HEK293 (cell line): ENCODE data around the gene SCFD1.

Experiments
- BCL11B ChIP-seq: fragments of 450-650 bp; formaldehyde crosslinking; IDR thresholded peaks from 2 replicates; pipeline ENCODE4 v1.5.1; 2016; ENCODE audit warnings: low read depth, missing biosample characterization, missing genetic modification characterization
- CTCF ChIP-seq: fragments of 450-650 bp; formaldehyde crosslinking; IDR thresholded peaks from 2 replicates; pipeline ENCODE4 v1.5.1; 2016; ENCODE audit warnings: missing biosample characterization, missing genetic modification characterization
- FEZF1 ChIP-seq: fragments of 450-650 bp; formaldehyde crosslinking; IDR thresholded peaks from 2 replicates; pipeline ENCODE4 v1.5.1; 2016; ENCODE audit warnings: missing biosample characterization, missing genetic modification characterization
- OSR2 ChIP-seq: fragments of 450-650 bp; formaldehyde crosslinking; IDR thresholded peaks from 2 replicates; pipeline ENCODE4 v1.5.1; 2016; ENCODE audit warnings: missing biosample characterization, missing genetic modification characterization
- OVOL3 ChIP-seq: fragments of 450-650 bp; formaldehyde crosslinking; IDR thresholded peaks from 2 replicates; pipeline ENCODE4 v1.5.1; 2016; ENCODE audit warnings: missing biosample characterization, missing genetic modification characterization
- SCRT1 ChIP-seq: fragments of 450-650 bp; formaldehyde crosslinking; IDR thresholded peaks from 2 replicates; pipeline ENCODE4 v1.5.1; 2016; ENCODE audit warnings: missing biosample characterization, missing genetic modification characterization, borderline replicate concordance
- SCRT2 ChIP-seq: fragments of 450-650 bp; formaldehyde crosslinking; IDR thresholded peaks from 2 replicates; pipeline ENCODE4 v1.5.1; 2016; ENCODE audit warnings: missing biosample characterization, missing genetic modification characterization
- SETDB1 ChIP-seq: IDR thresholded peaks from one replicate; pipeline ENCODE4 v1.6.1; 2017; ENCODE audit warnings: mild to moderate bottlenecking, low read length, moderate library complexity, mixed read lengths; ENCODE audit not compliant: insufficient read length
- SP7 ChIP-seq: fragments of 450-650 bp; formaldehyde crosslinking; IDR thresholded peaks from 2 replicates; pipeline ENCODE4 v1.5.1; 2016; ENCODE audit warnings: missing biosample characterization, missing genetic modification characterization
- ZBTB17 ChIP-seq: fragments of 450-650 bp; formaldehyde crosslinking; IDR thresholded peaks from 2 replicates; pipeline ENCODE4 v1.5.1; 2016; ENCODE audit warnings: missing biosample characterization, missing genetic modification characterization
- ZBTB20 ChIP-seq: fragments of 450-650 bp; formaldehyde crosslinking; IDR thresholded peaks from 2 replicates; pipeline ENCODE4 v1.5.1; 2016; ENCODE audit warnings: missing biosample characterization, missing genetic modification characterization
- ZBTB44 ChIP-seq: fragments of 450-650 bp; IDR thresholded peaks from 2 replicates; pipeline ENCODE4 v1.5.1; 2018; ENCODE audit warnings: missing biosample characterization, mild to moderate bottlenecking, missing genetic modification characterization
- ZEB2 ChIP-seq: fragments of 450-650 bp; formaldehyde crosslinking; IDR thresholded peaks from 2 replicates; pipeline ENCODE4 v1.5.1; 2016; ENCODE audit warnings: missing biosample characterization, missing genetic modification characterization
- ZFP37 ChIP-seq: fragments of 450-650 bp; formaldehyde crosslinking; IDR thresholded peaks from 2 replicates; pipeline ENCODE4 v1.5.1; 2016; ENCODE audit warnings: missing biosample characterization, missing genetic modification characterization
- ZNF146 ChIP-seq: fragments of 450-650 bp; formaldehyde crosslinking; IDR thresholded peaks from 2 replicates; pipeline ENCODE4 v1.5.1; 2016; ENCODE audit warnings: missing biosample characterization, missing genetic modification characterization
- ZNF19 ChIP-seq: fragments of 450-650 bp; formaldehyde crosslinking; IDR thresholded peaks from 2 replicates; pipeline ENCODE4; 2016; ENCODE audit warnings: missing biosample characterization, missing genetic modification characterization, low read depth
- ZNF211 ChIP-seq: fragments of 450-650 bp; formaldehyde crosslinking; IDR thresholded peaks from 2 replicates; pipeline ENCODE4 v1.5.1; 2016; ENCODE audit warnings: low read depth, missing biosample characterization, missing genetic modification characterization
- ZNF341 ChIP-seq: fragments of 450-650 bp; formaldehyde crosslinking; IDR thresholded peaks from 2 replicates; pipeline ENCODE4; 2016; ENCODE audit warnings: low read depth, missing biosample characterization, missing genetic modification characterization
- ZNF366 ChIP-seq: fragments of 450-650 bp; formaldehyde crosslinking; conservative IDR thresholded peaks from 2 replicates; pipeline ENCODE4 v1.5.1; 2016; ENCODE audit warnings: missing biosample characterization, missing genetic modification characterization
- ZNF416 ChIP-seq: fragments of 450-650 bp; formaldehyde crosslinking; IDR thresholded peaks from 2 replicates; pipeline ENCODE4 v1.5.1; 2016; ENCODE audit warnings: missing biosample characterization, missing genetic modification characterization
- ZNF501 ChIP-seq: fragments of 450-650 bp; formaldehyde crosslinking; IDR thresholded peaks from 2 replicates; pipeline ENCODE4 v1.5.1; 2016; ENCODE audit warnings: missing biosample characterization, missing genetic modification characterization
- ZNF560 ChIP-seq: fragments of 450-650 bp; formaldehyde crosslinking; IDR thresholded peaks from 2 replicates; pipeline ENCODE4 v1.5.1; 2017; ENCODE audit warnings: missing biosample characterization, missing genetic modification characterization, borderline replicate concordance
- ZNF561 ChIP-seq: fragments of 450-650 bp; IDR thresholded peaks from 2 replicates; pipeline ENCODE4 v1.5.1; 2018; ENCODE audit warnings: missing biosample characterization, missing genetic modification characterization, borderline replicate concordance
- ZNF600 ChIP-seq: fragments of 450-650 bp; formaldehyde crosslinking; IDR thresholded peaks from 2 replicates; pipeline ENCODE4 v1.5.1; 2016; ENCODE audit warnings: missing biosample characterization, missing genetic modification characterization
- ZNF629 ChIP-seq: fragments of 450-650 bp; formaldehyde crosslinking; IDR thresholded peaks from 2 replicates; pipeline ENCODE4 v1.5.1; 2017; ENCODE audit warnings: missing biosample characterization, missing genetic modification characterization
- ZNF792 ChIP-seq: fragments of 450-650 bp; formaldehyde crosslinking; IDR thresholded peaks from 2 replicates; pipeline ENCODE4 v1.5.1; 2016; ENCODE audit warnings: missing biosample characterization, missing genetic modification characterization
- ZSCAN23 ChIP-seq: fragments of 450-650 bp; formaldehyde crosslinking; IDR thresholded peaks from 2 replicates; pipeline ENCODE4 v1.5.1; 2016; ENCODE audit warnings: missing biosample characterization, missing genetic modification characterization
- ZSCAN30 ChIP-seq: fragments of 450-650 bp; IDR thresholded peaks from 2 replicates; pipeline ENCODE4 v1.5.1; 2018; ENCODE audit warnings: missing biosample characterization, mild to moderate bottlenecking, missing genetic modification characterization, moderate library complexity
- ZXDB ChIP-seq: fragments of 450-650 bp; formaldehyde crosslinking; IDR thresholded peaks from 2 replicates; pipeline ENCODE4 v1.5.1; 2016; ENCODE audit warnings: missing biosample characterization, missing genetic modification characterization
- TF ChIP-seq, protein P1 (sequence below): fragments of 450-650 bp; formaldehyde crosslinking; IDR thresholded peaks from 2 replicates; pipeline ENCODE4 v1.5.1; 2016; ENCODE audit warnings: missing biosample characterization, missing genetic modification characterization
- TF ChIP-seq, protein P2 (sequence below): fragments of 450-650 bp; formaldehyde crosslinking; IDR thresholded peaks from 2 replicates; pipeline ENCODE4 v1.5.1; 2016; ENCODE audit warnings: missing biosample characterization, missing genetic modification characterization
- TF ChIP-seq, protein P3 (sequence below): fragments of 450-650 bp; formaldehyde crosslinking; IDR thresholded peaks from 2 replicates; pipeline ENCODE4; 2016; ENCODE audit warnings: missing biosample characterization, missing genetic modification characterization

SCFD1 gene

GRCh38 chr14:30610787-30611343 is 11.3 kb upstream of the SCFD1 start (continued):
- TF ChIP-seq ZNF792: no peak
- TF ChIP-seq, protein P1, sequence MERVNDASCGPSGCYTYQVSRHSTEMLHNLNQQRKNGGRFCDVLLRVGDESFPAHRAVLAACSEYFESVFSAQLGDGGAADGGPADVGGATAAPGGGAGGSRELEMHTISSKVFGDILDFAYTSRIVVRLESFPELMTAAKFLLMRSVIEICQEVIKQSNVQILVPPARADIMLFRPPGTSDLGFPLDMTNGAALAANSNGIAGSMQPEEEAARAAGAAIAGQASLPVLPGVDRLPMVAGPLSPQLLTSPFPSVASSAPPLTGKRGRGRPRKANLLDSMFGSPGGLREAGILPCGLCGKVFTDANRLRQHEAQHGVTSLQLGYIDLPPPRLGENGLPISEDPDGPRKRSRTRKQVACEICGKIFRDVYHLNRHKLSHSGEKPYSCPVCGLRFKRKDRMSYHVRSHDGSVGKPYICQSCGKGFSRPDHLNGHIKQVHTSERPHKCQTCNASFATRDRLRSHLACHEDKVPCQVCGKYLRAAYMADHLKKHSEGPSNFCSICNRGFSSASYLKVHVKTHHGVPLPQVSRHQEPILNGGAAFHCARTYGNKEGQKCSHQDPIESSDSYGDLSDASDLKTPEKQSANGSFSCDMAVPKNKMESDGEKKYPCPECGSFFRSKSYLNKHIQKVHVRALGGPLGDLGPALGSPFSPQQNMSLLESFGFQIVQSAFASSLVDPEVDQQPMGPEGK (tag by site-specific recombination): 0 out of 2 replicates have a peak, but pooled peaks have one; percentile 24
- TF ChIP-seq ZNF600: peak; percentile 59
- peak; percentile 57 for TF ChIP-seq ZBTB17 (tag by site-specific recombination)
- TF ChIP-seq FEZF1 (tag by site-specific recombination): peak; percentile 89
- TF ChIP-seq ZBTB20: peak; percentile 31; the same call in 1 of the 2 replicates
- no peak for TF ChIP-seq ZNF416 (tag by site-specific recombination)
- no peak for TF ChIP-seq ZSCAN23 (tag by site-specific recombination)
- TF ChIP-seq ZNF501 (tag by site-specific recombination): no peak
- TF ChIP-seq BCL11B (tag by site-specific recombination): no peak
- TF ChIP-seq SCRT2 (tag by site-specific recombination): peak; percentile 74
- TF ChIP-seq ZNF629: peak; percentile 45
- peak; percentile 47 for TF ChIP-seq ZBTB44
- peak; percentile 67; the same call in 1 of the 2 replicates for TF ChIP-seq ZXDB (tag by site-specific recombination)
- TF ChIP-seq SETDB1: no peak
- TF ChIP-seq, protein P2, sequence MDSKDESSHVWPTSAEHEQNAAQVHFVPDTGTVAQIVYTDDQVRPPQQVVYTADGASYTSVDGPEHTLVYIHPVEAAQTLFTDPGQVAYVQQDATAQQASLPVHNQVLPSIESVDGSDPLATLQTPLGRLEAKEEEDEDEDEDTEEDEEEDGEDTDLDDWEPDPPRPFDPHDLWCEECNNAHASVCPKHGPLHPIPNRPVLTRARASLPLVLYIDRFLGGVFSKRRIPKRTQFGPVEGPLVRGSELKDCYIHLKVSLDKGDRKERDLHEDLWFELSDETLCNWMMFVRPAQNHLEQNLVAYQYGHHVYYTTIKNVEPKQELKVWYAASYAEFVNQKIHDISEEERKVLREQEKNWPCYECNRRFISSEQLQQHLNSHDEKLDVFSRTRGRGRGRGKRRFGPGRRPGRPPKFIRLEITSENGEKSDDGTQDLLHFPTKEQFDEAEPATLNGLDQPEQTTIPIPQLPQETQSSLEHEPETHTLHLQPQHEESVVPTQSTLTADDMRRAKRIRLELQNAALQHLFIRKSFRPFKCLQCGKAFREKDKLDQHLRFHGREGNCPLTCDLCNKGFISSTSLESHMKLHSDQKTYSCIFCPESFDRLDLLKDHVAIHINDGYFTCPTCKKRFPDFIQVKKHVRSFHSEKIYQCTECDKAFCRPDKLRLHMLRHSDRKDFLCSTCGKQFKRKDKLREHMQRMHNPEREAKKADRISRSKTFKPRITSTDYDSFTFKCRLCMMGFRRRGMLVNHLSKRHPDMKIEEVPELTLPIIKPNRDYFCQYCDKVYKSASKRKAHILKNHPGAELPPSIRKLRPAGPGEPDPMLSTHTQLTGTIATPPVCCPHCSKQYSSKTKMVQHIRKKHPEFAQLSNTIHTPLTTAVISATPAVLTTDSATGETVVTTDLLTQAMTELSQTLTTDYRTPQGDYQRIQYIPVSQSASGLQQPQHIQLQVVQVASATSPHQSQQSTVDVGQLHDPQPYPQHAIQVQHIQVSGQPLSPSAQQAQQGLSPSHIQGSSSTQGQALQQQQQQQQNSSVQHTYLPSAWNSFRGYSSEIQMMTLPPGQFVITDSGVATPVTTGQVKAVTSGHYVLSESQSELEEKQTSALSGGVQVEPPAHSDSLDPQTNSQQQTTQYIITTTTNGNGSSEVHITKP: peak; percentile 32
- peak; percentile 78 for TF ChIP-seq ZSCAN30 (tag by site-specific recombination)
- 0 out of 2 replicates have a peak, but pooled peaks have one; percentile 35 for TF ChIP-seq ZNF19 (tag by site-specific recombination)
- TF ChIP-seq ZFP37 (tag by site-specific recombination): no peak
- peak; percentile 55; the same call in 1 of the 2 replicates for TF ChIP-seq OVOL3
- no peak for TF ChIP-seq SP7 (tag by site-specific recombination)
- peak; percentile 70 for TF ChIP-seq SCRT1 (tag by site-specific recombination)
- no peak for TF ChIP-seq ZNF341 (tag by site-specific recombination)
- no peak for TF ChIP-seq ZNF561 (tag by site-specific recombination)
- TF ChIP-seq OSR2 (tag by site-specific recombination): peak; percentile 98
- TF ChIP-seq ZNF560 (tag by site-specific recombination): no peak
- no peak for TF ChIP-seq ZNF211 (tag by site-specific recombination)
- peak; percentile 43; the same call in 1 of the 2 replicates for TF ChIP-seq ZNF366
- TF ChIP-seq, protein P3, sequence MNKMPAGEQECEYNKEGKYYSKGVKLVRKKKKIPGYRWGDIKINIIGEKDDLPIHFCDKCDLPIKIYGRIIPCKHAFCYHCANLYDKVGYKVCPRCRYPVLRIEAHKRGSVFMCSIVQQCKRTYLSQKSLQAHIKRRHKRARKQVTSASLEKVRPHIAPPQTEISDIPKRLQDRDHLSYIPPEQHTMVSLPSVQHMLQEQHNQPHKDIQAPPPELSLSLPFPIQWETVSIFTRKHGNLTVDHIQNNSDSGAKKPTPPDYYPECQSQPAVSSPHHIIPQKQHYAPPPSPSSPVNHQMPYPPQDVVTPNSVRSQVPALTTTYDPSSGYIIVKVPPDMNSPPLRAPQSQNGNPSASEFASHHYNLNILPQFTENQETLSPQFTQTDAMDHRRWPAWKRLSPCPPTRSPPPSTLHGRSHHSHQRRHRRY (tag by site-specific recombination): no peak
- peak; percentile 79 for TF ChIP-seq ZEB2
- TF ChIP-seq ZNF146 (tag by site-specific recombination): no peak
- peak; percentile 50; the same call in 1 of the 2 replicates for TF ChIP-seq CTCF (tag by site-specific recombination)
